Measurements from ENCODE around the gene MIAT.

The MIAT gene

DNA sequence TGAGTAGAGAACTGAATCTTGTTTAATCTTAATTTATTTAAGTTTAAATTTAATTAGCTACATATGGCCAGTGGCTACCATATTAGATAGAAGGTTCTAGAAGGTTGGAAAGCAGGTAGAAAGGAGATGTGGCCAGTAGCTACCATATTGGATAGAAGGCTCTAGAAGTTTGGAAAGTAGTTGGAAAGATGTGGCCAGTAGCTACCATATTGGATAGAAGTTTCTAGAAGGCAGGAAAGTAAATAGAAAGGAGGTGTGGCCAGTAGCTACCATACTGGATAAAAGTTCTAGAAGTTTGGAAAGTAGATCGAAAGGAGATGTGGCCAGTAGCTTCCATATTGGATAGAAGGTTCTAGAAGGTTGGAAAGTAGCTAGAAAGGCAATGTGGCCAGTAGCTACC is 33.4 kb upstream of the MIAT start:
- no peaks in the 10 kb centered on the region for H3K36me3 ChIP-seq
- no peak overlapping the region for H3K27ac ChIP-seq
- intact Hi-C loops (cut with DNase I; ENCODE audit: low total_unique reads), result no loop called here
- H3K4me1 ChIP-seq, result no peaks in the 10 kb centered on the region
- no peak for DNase-seq
- H3K27me3 ChIP-seq, result peaks cover 0 to 22% of the 10 kb centered on the region in 2 donors
- no peak overlapping the region for H3K4me3 ChIP-seq
- H3K9me3 ChIP-seq, result no peaks in the 10 kb centered on the region
- TF ChIP-seq, protein P1, sequence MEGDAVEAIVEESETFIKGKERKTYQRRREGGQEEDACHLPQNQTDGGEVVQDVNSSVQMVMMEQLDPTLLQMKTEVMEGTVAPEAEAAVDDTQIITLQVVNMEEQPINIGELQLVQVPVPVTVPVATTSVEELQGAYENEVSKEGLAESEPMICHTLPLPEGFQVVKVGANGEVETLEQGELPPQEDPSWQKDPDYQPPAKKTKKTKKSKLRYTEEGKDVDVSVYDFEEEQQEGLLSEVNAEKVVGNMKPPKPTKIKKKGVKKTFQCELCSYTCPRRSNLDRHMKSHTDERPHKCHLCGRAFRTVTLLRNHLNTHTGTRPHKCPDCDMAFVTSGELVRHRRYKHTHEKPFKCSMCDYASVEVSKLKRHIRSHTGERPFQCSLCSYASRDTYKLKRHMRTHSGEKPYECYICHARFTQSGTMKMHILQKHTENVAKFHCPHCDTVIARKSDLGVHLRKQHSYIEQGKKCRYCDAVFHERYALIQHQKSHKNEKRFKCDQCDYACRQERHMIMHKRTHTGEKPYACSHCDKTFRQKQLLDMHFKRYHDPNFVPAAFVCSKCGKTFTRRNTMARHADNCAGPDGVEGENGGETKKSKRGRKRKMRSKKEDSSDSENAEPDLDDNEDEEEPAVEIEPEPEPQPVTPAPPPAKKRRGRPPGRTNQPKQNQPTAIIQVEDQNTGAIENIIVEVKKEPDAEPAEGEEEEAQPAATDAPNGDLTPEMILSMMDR (IDR thresholded peaks at IDR 0.05), result no peak

DNA sequence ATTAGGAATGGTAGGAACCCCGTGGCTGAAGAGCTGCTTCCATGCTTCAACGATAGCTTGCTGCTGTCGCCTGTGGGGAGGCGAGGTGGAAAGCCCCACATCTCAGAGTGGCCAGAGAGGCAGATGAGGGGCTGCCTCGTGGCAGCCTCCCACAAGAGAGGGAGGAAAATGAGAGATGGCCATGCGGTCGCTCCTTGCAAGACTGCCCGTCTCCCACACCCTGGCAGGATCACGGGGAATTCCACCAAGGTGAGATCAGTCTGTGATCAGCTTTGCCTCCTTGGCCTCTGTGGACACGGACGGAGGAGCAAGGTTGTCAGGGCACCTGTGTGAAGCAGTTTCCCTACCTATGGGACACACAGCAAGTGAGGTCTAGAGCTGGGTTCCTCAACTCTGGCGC is 32.6 kb upstream of the MIAT start:
- TF ChIP-seq, protein P1 (IDR thresholded peaks at IDR 0.05), result no peak
- intact Hi-C loops (cut with DNase I; ENCODE audit: low total_unique reads), result no loop called here
- Histone ChIP-seq H3K27ac (no peak overlapping the region), H3K4me3 (no peak overlapping the region), H3K4me1 (no peaks in the 10 kb centered on the region), H3K36me3 (no peaks in the 10 kb centered on the region), H3K27me3 (peaks cover 0 to 18% of the 10 kb centered on the region in 2 donors), H3K9me3 (no peaks in the 10 kb centered on the region)
- no peak for DNase-seq

DNA sequence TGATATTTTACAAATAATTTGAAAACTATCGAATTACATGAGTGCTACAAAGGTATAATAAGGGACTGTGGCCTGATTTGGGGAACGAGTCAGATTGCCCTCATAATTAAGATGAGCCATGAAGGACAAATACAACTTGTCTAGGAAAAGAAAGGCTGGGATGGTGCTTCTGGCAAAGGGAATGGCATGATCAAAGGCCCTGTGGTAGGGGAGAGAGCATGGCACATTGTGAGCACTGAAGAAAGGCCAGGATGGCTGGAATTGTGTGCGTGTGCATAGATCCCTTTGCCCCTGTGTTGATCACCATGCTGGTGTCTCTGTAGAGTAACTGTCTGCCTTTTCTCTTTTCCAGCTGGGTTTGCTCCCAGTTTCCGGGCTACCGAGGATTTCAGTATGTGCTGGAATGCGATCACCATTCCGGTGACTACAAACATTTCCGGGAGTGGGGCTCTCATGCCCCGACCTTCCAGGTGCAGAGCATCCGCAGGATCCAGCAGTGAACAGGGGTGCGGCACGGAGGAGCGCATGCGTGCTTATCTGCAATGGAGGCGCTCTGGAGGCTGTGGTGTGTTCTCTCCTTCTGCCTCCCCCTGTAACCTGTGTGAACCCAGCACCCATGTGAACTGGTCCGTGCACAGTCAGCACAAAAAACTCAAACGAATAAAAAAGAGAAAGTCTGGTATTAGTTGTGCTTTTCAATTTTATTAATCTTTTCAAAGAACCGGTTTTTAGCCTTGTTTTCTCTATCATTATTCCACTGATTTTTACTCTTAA is 27.2 kb upstream of the MIAT start:
- Histone ChIP-seq H3K4me3 (no peak overlapping the region), H3K9me3 (no peaks in the 10 kb centered on the region), H3K27me3 (peaks cover 0 to 12% of the 10 kb centered on the region in 2 donors), H3K36me3 (no peaks in the 10 kb centered on the region), H3K27ac (no peak overlapping the region), H3K4me1 (no peaks in the 10 kb centered on the region)
- intact Hi-C loops (cut with DNase I; ENCODE audit: low total_unique reads), result no loop called here
- TF ChIP-seq, protein P1 (IDR thresholded peaks at IDR 0.05), result no peak
- no peak for DNase-seq

DNA sequence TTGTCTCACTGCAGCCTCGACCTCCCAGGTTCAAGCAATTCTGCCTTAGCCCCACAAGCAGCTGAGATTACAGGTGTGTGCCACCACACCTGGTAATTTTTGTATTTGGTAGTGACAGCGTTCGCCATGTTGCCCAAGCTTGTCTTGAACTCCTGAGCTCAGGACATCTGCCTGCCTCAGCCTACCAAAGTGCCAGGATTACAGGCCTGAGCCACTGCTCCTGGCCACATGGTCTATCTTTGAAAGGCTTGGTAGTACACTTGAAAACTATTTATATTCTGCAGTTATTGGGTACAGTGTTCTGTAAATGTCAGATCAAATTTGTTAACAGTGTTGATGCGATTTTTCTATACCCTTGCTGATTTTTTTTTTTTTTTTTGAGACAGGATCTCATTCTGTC is 26.1 kb upstream of the MIAT start:
- no peak overlapping the region for H3K4me3 ChIP-seq

DNA sequence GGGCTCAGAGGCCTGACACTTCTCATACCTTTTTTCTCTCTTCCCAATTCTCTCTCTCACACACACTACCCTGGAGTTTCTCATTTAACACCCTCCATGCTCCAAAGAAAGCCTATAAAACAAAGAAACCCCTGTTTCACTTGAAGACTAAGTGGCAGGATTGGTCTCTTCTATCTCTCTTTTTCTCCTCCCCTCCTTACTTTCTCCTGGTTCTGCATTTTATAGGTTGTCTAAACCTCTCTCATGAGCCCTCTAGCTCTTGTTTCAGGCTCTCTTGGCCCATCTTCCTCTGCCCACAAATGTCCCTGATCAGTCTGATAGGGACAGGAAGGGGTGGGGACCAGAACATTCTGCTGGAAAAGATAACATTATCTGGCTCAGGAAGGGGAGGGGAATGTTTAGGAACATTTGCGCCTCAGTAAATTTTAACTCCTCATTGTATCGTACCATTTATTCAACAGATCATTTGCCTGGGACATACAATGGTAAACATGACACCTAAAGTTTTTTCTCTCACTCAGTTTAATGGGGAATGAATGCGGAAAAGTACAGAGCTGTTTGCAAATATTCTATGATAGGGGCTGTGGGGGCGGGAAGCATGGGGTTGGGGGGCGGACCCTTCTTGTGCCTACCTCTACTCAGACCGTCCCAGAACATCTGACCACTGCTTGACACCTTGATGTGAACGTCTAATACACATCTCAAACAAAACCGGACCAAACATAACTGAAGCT is 24.8 kb upstream of the MIAT start:
- Histone ChIP-seq H3K4me1 (no peaks in the 10 kb centered on the region), H3K4me3 (no peak overlapping the region), H3K27me3 (peaks cover 0 to 26% of the 10 kb centered on the region in 2 donors), H3K9me3 (no peaks in the 10 kb centered on the region), H3K36me3 (no peaks in the 10 kb centered on the region), H3K27ac (no peak overlapping the region)
- TF ChIP-seq, protein P1 (IDR thresholded peaks at IDR 0.05), result no peak
- DNase-seq, result no peak
- intact Hi-C loops (cut with DNase I; ENCODE audit: low total_unique reads), result no loop called here

More for the DNA sequence above, 26.1 kb upstream of the MIAT start:
- DNase-seq, result no peak
- no peaks in the 10 kb centered on the region for H3K36me3 ChIP-seq
- intact Hi-C loops (cut with DNase I; ENCODE audit: low total_unique reads), result no loop called here
- TF ChIP-seq, protein P1 (IDR thresholded peaks at IDR 0.05), result no peak
- no peak overlapping the region for H3K27ac ChIP-seq
- no peaks in the 10 kb centered on the region for H3K4me1 ChIP-seq
- peaks cover 0 to 18% of the 10 kb centered on the region in 2 donors for H3K27me3 ChIP-seq
- H3K9me3 ChIP-seq, result no peaks in the 10 kb centered on the region

Measured in tibial artery (tissue), 4 donors.